Urinary bladder (tissue), 4 donors: ENCODE data around the gene CRTC1. TPM values are rescaled to one million over a fixed set of nuclear protein-coding genes. Genes with fewer than 3 reads are reported as not detected.
"Not testable (repeated sequence)": the region's sequence is repeated elsewhere in the genome, so short reads cannot be mapped to it uniquely, and the experiment has no call there.

Experiments
- DNase-seq: peaks from one replicate; pipeline ENCODE4 v3.0.0-alpha.2; 2015; ENCODE audit errors: extremely low spot score
- H3K27ac ChIP-seq: one replicate; pipeline ENCODE4 v1.5.1; 2013; ENCODE audit warnings: low read depth, mild to moderate bottlenecking, moderate library complexity
- H3K36me3 ChIP-seq: one replicate; pipeline ENCODE4 v1.6.1; 2013; ENCODE audit warnings: mild to moderate bottlenecking, moderate library complexity; ENCODE audit not compliant: insufficient read depth
- H3K4me1 ChIP-seq: one replicate; pipeline ENCODE4 v1.6.1; 2013; ENCODE audit warnings: mild to moderate bottlenecking, moderate library complexity; ENCODE audit not compliant: insufficient read depth
- H3K4me3 ChIP-seq: one replicate; pipeline ENCODE4 v1.5.1; 2013; ENCODE audit warnings: low read depth, low read length
- WGBS: extraction: QIAGEN DNeasy Blood & Tissue Kit; methylation state at CpG from one replicate; pipeline ENCODE4 v1.1.7; 2013; 5-methylcytosine and 5-hydroxymethylcytosine counted together
- polyA plus RNA-seq: library from polyadenylated mRNA; stranded (reverse); fragments of 200-250 nt; gene quantifications from one replicate; pipeline ENCODE4 v1.2.3, GENCODE V29; 2013
- total RNA-seq: library from RNA; depleted of rRNA; stranded (reverse); fragments of >200 nt; gene quantifications from one replicate; pipeline ENCODE4 v1.2.3, GENCODE V29; 2014
- donor health status: healthy with polysubstance abuse.
- donor health status: healthy.

The CRTC1 gene
- total and polyA plus RNA-seq, 2 donors = 4.8 to 13.6 TPM

DNA sequence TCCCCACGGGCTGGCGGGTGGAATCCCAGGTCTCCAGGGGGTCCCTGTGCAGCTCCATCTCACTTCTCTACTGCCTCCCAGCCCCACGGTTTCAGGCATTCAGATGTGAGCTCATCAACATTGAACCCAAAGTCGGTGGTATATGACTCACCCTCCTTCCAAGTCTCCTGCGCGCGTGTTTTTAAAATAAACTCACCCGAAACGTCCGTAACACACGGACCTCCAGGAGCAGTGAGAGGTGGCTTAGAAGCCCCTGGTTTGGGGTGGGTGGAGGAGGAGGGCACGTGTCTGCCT is 14.0 kb upstream of the CRTC1 start:
- Histone ChIP-seq H3K36me3 (peaks cover 6% of the 10 kb centered on the region), H3K27ac (no peak overlapping the region), H3K4me1 (no peaks in the 10 kb centered on the region), H3K4me3 (no peak overlapping the region)
- WGBS = 81% methylated on average over 12 of the region's 12 CpGs
- DNase-seq = no peak

DNA sequence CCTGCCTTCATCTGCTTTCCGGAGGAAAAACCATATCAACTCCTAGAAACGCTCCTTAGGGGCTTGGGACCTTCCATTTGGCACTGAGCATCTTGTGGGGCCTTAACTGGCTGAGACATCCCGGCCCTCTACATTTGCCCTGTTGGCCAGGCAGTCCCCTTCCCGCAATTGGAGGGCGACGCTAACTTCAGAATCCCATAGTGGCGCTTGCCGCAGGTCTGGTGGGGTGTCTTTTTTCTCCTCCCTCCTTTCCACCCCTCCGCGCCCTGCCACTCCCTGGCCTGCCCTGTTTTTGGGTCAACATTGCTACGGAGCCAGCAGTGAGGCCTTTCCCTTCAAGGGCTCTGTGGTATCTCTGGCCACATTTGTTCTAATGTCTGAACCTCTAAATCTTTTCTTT is 13.6 kb upstream of the CRTC1 start:
- WGBS = 89% methylated on average over 11 of the region's 11 CpGs
- H3K27ac ChIP-seq = no peak overlapping the region
- H3K4me3 ChIP-seq = no peak overlapping the region
- no peaks in the 10 kb centered on the region for H3K4me1 ChIP-seq
- DNase-seq = no peak
- H3K36me3 ChIP-seq = peaks cover 6% of the 10 kb centered on the region

DNA sequence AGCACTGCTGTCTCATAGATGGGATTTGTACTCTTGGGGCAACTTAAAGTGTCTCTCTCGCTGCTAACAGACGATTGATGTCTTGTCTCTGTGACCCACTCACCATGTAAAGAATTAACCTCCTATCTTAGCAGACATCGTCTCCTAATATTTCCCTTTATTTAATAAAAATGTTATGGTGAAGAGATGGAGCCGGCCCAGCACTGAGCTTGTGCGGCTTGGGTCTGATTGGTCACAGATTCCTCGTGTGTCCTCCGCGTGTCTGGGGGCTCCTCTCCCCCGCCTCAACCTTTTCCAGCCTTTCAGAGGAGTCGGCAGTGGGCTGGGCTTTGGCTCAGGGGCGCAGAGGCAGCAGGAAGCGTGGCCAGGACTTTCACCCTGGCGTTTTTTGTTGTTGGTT is 13.2 kb upstream of the CRTC1 start:
- DNase-seq = no peak
- Histone ChIP-seq H3K4me3 (no peak overlapping the region), H3K36me3 (peaks cover 6% of the 10 kb centered on the region), H3K4me1 (no peaks in the 10 kb centered on the region), H3K27ac (no peak overlapping the region)
- WGBS = 84% methylated on average over 13 of the region's 13 CpGs

DNA sequence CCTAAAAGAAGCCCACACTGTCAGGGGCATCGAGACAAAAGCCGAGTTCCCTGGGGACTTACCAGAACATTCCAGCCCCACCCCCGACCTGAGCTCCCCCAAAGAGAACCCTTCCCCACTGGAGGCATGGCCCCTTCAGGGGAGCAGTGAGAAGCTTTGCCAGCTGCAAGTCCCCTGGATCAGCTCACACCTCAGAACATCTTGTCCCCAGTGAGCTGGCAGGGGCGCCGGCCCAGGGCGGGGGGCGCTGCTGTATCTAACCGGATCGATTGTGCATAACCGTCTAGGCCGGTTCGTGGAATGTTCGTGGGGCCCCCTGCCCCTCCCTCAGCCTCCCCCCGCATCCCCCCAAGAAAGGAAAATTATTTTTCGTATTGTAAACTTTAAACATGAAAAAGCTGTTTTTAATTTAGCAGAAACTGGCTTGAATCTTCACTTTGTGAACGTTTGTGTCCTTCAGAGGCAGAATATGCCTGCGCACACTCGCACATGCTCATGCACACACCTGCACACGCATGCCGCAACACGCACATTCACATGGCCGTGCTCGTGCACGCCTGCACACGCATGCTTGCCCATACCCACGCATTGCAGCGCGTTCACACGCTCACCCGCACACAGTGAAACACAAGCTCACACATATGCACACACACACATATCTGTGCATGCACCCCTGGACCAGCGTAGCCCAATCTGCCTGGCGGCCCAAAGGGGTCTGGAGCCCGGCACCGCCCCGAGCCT is 12.0 kb upstream of the CRTC1 start:
- no peak overlapping the region for H3K4me3 ChIP-seq
- no peak for DNase-seq
- WGBS = 74% methylated on average over 35 of the region's 35 CpGs
- no peaks in the 10 kb centered on the region for H3K4me1 ChIP-seq
- peaks cover 6% of the 10 kb centered on the region for H3K36me3 ChIP-seq
- no peak overlapping the region for H3K27ac ChIP-seq

DNA sequence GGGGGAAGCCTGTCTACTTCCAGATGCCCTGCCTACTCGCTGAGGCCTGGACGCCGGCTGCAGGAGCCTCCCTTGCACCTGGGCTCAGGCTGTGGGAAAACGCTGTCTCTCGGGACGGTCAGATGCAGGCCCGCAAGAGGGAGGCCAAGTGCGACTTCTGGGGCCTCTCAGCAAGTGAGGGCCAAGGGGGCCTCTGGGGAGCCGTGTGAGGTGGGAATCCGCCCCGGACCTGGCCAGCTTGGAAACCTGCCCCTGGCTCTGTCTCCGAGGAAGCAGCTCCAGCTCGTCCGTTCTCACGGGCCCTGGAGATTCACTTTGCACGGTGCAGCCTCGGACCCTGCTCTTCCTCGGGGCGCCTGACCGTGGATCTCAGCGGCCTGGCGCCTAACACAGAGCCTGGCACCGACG is 11.4 kb upstream of the CRTC1 start:
- H3K4me1 ChIP-seq = no peaks in the 10 kb centered on the region
- WGBS = 45% methylated on average over 24 of the region's 24 CpGs
- H3K27ac ChIP-seq = no peak overlapping the region
- peaks cover 6% of the 10 kb centered on the region for H3K36me3 ChIP-seq
- H3K4me3 ChIP-seq = no peak overlapping the region
- DNase-seq = no peak

DNA sequence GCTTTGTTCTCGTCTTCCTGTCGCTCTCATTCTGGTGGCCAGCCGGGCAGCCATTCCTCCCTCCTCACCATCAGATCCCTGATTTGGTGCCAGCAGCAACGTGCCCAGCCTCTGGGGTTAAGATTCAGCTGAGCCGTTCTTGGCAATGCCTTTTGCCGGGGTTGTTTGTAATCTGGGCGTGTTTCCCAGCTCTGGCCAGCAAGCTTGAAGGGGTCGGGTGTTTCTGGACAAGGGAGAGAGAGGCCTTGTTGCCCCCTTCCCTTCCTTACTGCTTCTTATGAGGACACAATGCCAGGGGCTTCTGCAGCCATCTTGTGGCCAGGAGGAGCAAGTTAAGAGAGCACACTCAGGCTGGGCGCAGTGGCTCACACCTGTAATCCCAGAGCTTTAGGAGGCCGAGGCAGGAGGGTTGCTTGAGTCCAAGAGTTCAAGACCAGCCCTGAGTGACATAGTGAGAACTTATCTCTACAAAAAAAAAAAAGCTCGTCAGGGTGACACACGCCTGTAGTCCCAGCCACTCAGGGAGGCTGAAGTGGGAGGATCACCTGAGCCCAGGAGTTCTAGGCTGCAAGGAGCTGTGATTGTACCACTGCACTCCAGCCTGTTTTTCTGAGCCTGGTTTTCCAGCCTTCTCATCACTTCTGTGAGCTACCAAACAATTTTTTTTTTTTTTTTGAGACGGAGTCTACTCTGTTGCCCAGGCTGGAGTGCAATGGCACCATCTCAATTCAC is 10.7 kb upstream of the CRTC1 start:
- peaks cover under 1% of the 10 kb centered on the region for H3K4me1 ChIP-seq
- H3K27ac ChIP-seq = no peak overlapping the region
- H3K36me3 ChIP-seq = peaks cover 6% of the 10 kb centered on the region
- H3K4me3 ChIP-seq = no peak overlapping the region
- DNase-seq = no peak
- WGBS = 41% methylated on average over 13 of the region's 13 CpGs

DNA sequence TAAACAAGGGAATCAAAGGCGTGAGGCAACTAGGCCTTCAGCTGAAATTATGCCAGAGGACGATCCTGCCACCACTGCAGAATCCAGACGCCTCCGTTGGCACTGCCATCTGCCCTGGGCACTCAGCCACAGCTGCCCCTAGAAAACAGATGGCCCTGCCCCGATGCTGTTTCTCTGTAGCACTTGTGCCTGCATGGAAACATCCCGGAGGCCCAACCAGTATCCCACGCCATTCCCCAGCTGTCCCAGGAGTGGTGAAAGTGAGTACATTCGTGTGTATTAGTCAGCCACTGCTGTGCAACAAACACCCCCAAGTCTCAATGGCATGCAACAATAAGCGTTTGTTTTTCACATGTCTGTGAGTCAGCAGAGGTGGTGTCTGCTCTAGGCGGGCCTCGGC is 8.9 kb upstream of the CRTC1 start:
- Histone ChIP-seq H3K36me3 (peaks cover under 1% of the 10 kb centered on the region), H3K4me1 (peaks cover 1% of the 10 kb centered on the region), H3K4me3 (no peak overlapping the region), H3K27ac (no peak overlapping the region)
- no peak for DNase-seq
- WGBS = 76% methylated on average over 11 of the region's 11 CpGs

DNA sequence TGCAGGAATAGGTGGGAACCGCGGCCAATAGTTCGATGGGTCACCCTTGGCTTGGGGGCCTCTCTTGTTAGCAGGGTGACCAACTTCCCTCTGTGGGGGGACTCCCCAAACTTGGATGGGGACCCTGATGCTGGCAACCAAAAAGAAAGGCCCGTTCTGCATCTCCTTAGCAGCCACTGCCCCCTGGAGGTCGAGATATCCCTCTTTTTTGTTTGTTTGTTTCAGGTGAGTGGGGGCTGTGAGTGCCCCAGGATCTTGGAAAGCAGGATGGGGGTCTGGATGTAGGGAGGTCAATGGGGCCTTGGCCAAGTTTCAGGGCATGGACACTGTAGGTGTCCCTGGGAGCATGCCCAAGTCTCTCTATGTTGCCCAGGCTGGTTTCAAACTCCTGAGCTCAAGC is 7.7 kb upstream of the CRTC1 start:
- Histone ChIP-seq H3K27ac (no peak overlapping the region), H3K4me1 (peaks cover 1% of the 10 kb centered on the region), H3K36me3 (no peaks in the 10 kb centered on the region), H3K4me3 (no peak overlapping the region)
- no peak for DNase-seq
- 59% methylated on average over 5 of the region's 5 CpGs for WGBS

DNA sequence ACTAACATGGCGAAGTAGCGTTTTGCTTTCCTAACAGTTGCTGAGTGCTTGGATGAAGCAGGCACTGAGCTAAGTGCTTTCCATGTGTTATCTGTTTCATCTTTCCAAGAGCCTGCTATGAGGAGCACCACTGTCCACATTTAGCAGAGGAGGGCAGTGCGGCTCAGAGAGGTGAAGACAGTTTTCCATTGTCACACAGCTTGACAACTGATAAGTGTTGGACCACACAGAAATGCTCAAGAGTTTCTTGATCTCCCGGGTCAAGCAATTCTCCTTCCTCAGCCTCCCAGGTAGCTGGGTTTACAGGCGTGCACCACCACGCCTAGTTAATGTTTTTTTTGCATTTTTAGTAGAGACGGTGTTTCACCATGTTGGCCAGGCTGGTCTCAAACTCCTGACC is 6.8 kb upstream of the CRTC1 start:
- no peaks in the 10 kb centered on the region for H3K36me3 ChIP-seq
- DNase-seq = no peak
- 90% methylated on average over 7 of the region's 7 CpGs for WGBS
- H3K4me3 ChIP-seq = no peak overlapping the region
- no peak overlapping the region for H3K27ac ChIP-seq
- peaks cover 1% of the 10 kb centered on the region for H3K4me1 ChIP-seq

DNA sequence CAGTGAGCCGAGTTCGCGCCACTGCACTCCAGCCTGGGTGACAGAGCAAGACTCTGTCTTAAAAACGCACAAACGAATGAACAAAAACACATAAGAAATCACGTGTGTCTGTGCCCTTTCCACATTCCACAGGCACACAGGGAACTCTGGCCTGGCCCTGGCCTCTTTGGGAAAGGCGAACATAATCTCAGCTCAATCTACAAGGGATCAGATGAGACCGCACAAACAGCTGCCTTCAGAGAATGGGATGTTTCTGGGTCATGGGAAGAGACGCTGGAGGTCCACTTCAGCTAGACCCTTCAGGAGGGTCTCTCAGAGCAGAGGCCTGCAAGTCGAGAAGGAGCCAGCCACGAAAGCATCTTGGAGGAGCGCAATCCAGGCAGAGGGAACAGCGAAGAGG is 6.3 kb upstream of the CRTC1 start:
- Histone ChIP-seq H3K4me1 (peaks cover 1% of the 10 kb centered on the region), H3K36me3 (no peaks in the 10 kb centered on the region), H3K4me3 (no peak overlapping the region), H3K27ac (no peak overlapping the region)
- WGBS = 79% methylated on average over 13 of the region's 13 CpGs
- DNase-seq = no peak

DNA sequence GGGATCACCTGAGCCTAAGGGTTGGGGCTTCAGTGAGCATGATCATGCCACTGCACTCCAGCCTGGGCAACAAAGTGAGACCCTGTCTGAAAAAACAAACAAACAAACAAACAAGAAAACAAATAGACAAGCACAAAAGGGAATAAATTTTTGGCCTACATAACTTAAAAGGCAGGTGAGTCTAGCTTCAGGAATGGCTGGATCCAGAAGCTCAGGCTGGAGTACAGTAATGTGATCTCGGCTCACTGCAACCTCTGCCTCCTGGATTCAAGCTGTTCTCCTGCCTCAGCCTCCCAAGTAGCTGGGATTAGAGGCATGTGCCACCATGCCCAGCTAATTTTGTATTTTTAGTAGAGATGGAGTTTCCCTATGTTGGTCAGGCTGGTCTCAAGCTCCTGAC is 3.3 kb upstream of the CRTC1 start:
- not testable (repeated sequence) for DNase-seq, H3K36me3 ChIP-seq, H3K27ac ChIP-seq, H3K4me1 ChIP-seq, H3K4me3 ChIP-seq
- 100% methylated on average over 1 of the region's 1 CpG for WGBS

DNA sequence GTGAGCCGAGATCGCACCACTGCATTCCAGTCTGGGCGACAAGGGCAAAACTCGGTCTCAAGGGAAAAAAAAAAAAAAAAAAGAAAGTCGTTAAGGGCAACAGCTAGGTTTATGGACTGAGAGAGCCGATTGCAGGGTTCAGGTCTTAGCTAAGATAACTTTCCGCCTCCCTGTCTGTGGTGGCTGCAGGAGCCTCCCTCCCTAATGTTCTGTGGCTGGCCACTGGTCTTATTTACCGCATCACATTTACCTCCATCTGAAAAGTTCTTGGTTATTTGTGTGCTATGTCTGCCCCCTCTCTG is 722 bp upstream of the CRTC1 start:
- Histone ChIP-seq H3K27ac (no peak overlapping the region), H3K4me3 (no peak overlapping the region)
- 34% methylated on average over 8 of the region's 8 CpGs for WGBS

DNA sequence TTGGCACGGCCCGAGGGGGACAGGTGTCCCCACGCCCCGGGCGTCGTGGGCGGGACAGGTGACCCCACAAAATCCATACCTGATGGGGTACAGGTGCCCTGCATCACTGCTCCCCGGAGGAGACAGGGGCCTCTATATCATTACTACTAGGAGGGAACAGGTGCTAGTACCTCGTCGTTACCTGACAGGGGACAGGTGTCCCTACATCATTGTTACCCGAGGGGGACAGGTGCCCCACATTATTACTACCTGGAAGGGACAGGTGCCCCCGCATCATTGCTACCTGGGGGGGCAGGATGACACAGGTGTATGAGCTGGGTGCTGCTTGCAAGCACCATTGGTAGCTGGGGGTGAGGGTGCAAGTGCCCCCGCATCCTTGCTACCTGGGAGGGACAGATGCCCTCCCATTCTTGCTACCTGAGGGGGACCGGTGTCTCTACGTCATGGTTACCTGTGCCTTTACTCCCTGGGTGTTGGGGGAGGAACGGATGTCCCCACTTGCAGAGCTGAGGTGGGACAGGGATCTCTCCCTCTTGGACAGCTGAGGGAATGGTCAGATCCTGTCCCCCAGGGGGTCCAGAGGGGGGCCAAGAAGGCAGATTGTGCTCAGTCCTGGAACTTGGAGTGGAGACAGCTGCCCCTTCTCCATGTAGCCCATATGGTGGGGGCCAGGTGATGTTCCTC is 620 bp downstream of the CRTC1 start:
- no peaks in the 10 kb centered on the region for H3K36me3 ChIP-seq
- WGBS = 16% methylated on average over 16 of the region's 16 CpGs
- no peaks in the 10 kb centered on the region for H3K4me1 ChIP-seq
- H3K27ac ChIP-seq = no peak overlapping the region
- peak overlapping the region; percentile 69 for H3K4me3 ChIP-seq
- no peak for DNase-seq

More for the DNA sequence above, 722 bp upstream of the CRTC1 start:
- peaks cover 1% of the 10 kb centered on the region for H3K4me1 ChIP-seq
- no peaks in the 10 kb centered on the region for H3K36me3 ChIP-seq
- DNase-seq = no peak

DNA sequence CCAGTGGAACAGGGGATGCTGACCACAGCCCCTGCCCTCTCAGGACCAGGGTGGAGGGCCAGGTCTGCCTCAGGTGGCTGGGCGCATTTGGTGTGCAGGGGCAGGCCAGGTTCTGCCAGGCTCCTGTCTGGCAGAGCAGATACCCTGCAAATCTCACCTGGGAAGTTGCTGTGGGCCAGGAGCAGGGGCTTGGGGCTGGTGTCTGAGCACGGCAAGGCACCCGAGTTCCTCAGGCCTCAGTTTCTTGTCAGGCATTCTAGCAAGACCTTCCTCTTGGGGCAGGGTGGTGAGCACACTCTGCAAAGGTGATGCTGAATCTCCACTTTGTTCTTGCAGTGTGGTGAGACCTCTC is 1.1 kb downstream of the CRTC1 start:
- no peak overlapping the region for H3K27ac ChIP-seq
- no peaks in the 10 kb centered on the region for H3K36me3 ChIP-seq
- DNase-seq = no peak
- 98% methylated on average over 3 of the region's 3 CpGs for WGBS
- no peaks in the 10 kb centered on the region for H3K4me1 ChIP-seq
- H3K4me3 ChIP-seq = no peak overlapping the region
